Caco-2 (cell line): ENCODE measurements around the gene KRT79. TPM values are rescaled to one million over a fixed set of nuclear protein-coding genes. Genes with fewer than 3 reads are reported as not detected.

Source experiments
- BruUV-seq: library from RNA; stranded (reverse); fragments of 400-500 nt; replicated peaks from 2 replicates; lab custom pipeline; 2021; lab: Mats Ljungman, UMichigan
- CTCF ChIA-PET: fragments of 300-600 bp; sonication (Branson Sonifier 250); formaldehyde crosslinking; loops from one replicate; lab custom pipeline; 2022; ENCODE audit warnings: antibody characterized with exemption; lab: Charles Lee
- POLR2A ChIA-PET: fragments of 300-600 bp; sonication (Branson Sonifier 250); formaldehyde crosslinking; loops from one replicate; lab custom pipeline; 2022; ENCODE audit warnings: antibody characterized with exemption; lab: Charles Lee
- DNase-seq, 2 experiments: peaks; one replicate each; pipeline versions ENCODE4 v3.0.0 to v3.0.0-alpha.2; 2020 to 2022
- H3K27me3 ChIP-seq: replicated peaks from 2 replicates; pipeline ENCODE4 v1.6.0; 2011; ENCODE audit warnings: low read length; ENCODE audit not compliant: control insufficient read depth, insufficient read depth
- H3K36me3 ChIP-seq: 2 replicates; pipeline ENCODE4 v1.5.1; 2011; ENCODE audit warnings: low read length; ENCODE audit not compliant: control insufficient read depth, insufficient read depth
- H3K4me1 ChIP-seq: fragments of 250-450 bp; sonication (Bioruptor Pico); 2 replicates; pipeline ENCODE4 v1.5.1; 2020; ENCODE audit warnings: mild to moderate bottlenecking
- H3K4me3 ChIP-seq: 2 replicates; pipeline ENCODE4 v1.5.1; 2011; ENCODE audit warnings: low read depth, mild to moderate bottlenecking, control low read depth, low read length
- H3K9me3 ChIP-seq: fragments of 250-450 bp; sonication (Bioruptor Pico); 2 replicates; pipeline ENCODE4 v1.5.1; 2020; ENCODE audit warnings: mild to moderate bottlenecking, moderate library complexity
- H3K27ac Mint-ChIP-seq: one replicate; pipeline ENCODE4 v1.8.0; 2022; ENCODE audit warnings: mixed read lengths; ENCODE audit not compliant: unreplicated experiment
- H3K27me3 Mint-ChIP-seq: one replicate; pipeline ENCODE4 v1.8.0; 2022; ENCODE audit warnings: mixed read lengths; ENCODE audit not compliant: insufficient read depth, unreplicated experiment
- H3K36me3 Mint-ChIP-seq: one replicate; pipeline ENCODE4 v1.8.0; 2022; ENCODE audit warnings: mild to moderate bottlenecking, mixed read lengths; ENCODE audit not compliant: insufficient read depth, unreplicated experiment
- H3K4me1 Mint-ChIP-seq: one replicate; pipeline ENCODE4 v1.8.0; 2022; ENCODE audit warnings: low read depth, mixed read lengths; ENCODE audit not compliant: unreplicated experiment
- H3K4me3 Mint-ChIP-seq: one replicate; pipeline ENCODE4 v1.8.0; 2022; ENCODE audit warnings: mild to moderate bottlenecking, moderate library complexity, mixed read lengths; ENCODE audit not compliant: unreplicated experiment
- H3K9me3 Mint-ChIP-seq: one replicate; pipeline ENCODE4 v1.8.0; 2022; ENCODE audit warnings: mixed read lengths; ENCODE audit not compliant: unreplicated experiment
- intact Hi-C: fragments of 100-400 bp; cut with micrococcal nuclease; formaldehyde crosslinking; loops from one replicate; pipeline ENCODE4 v1.10.0; 2022; ENCODE audit not compliant: unreplicated experiment
- total RNA-seq: library from RNA; stranded (reverse); gene quantifications from 2 replicates; pipeline ENCODE4 v1.2.3, GENCODE V29; 2022
- TF ChIP-seq, protein P1 (sequence below), 2 experiments: fragments of 200-600 bp in 1 of 2; IDR thresholded peaks; 1 replicate in 1 of 2; 2 replicates in 1 of 2; pipeline versions ENCODE4 v1.5.1 to v1.8.0; 2011 to 2022; ENCODE audit warnings: antibody characterized with exemption in 1 of 2, control low read depth in 1 of 2, inconsistent platforms in 1 of 2, low read depth in 1 of 2, low read length in 1 of 2, mild to moderate bottlenecking in 1 of 2, moderate library complexity in 1 of 2; ENCODE audit not compliant: insufficient read depth in 1 of 2, severe bottlenecking in 1 of 2, unreplicated experiment in 1 of 2

Gene KRT79
- total RNA-seq, 1 experiment from 2014 or later: not detected

DNA sequence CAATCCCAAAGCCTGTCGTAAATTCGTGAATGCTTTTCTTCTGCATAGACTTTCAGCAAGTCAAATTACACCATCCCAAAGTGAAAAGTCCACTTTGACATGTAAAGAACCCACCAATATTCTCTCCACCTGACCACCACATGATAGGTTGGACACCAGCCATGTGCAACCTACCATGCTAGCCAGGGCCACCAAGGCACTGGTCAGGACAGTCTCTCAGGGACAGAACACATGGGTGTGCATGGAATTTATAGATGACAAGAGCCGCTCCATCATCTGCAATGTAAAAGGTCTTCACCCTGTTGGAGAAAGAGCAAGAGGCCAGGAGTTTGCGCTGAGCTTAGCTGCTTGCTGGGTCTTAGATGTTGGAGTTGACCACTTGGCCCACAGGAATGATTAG, 51.6 kb downstream of the KRT79 start:
- TF ChIP-seq, protein P1, sequence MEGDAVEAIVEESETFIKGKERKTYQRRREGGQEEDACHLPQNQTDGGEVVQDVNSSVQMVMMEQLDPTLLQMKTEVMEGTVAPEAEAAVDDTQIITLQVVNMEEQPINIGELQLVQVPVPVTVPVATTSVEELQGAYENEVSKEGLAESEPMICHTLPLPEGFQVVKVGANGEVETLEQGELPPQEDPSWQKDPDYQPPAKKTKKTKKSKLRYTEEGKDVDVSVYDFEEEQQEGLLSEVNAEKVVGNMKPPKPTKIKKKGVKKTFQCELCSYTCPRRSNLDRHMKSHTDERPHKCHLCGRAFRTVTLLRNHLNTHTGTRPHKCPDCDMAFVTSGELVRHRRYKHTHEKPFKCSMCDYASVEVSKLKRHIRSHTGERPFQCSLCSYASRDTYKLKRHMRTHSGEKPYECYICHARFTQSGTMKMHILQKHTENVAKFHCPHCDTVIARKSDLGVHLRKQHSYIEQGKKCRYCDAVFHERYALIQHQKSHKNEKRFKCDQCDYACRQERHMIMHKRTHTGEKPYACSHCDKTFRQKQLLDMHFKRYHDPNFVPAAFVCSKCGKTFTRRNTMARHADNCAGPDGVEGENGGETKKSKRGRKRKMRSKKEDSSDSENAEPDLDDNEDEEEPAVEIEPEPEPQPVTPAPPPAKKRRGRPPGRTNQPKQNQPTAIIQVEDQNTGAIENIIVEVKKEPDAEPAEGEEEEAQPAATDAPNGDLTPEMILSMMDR (IDR thresholded peaks at IDR 0.05; ENCODE audit: insufficient read depth in 1 of 2, low read depth in 1 of 2, low read length in 1 of 2, severe bottlenecking in 1 of 2, unreplicated experiment in 1 of 2): no peak
- peaks cover 10% of the 10 kb centered on the region for H3K27me3 Mint-ChIP-seq
- Histone ChIP-seq H3K4me3 (no peak overlapping the region), H3K9me3 (no peaks in the 10 kb centered on the region), H3K4me1 (no peaks in the 10 kb centered on the region), H3K36me3 (no peaks in the 10 kb centered on the region), H3K27me3 (no peaks in the 10 kb centered on the region)
- H3K36me3 Mint-ChIP-seq: no peaks in the 10 kb centered on the region
- H3K9me3 Mint-ChIP-seq: peaks cover 9% of the 10 kb centered on the region
- ChIA-PET POLR2A (no interaction called here), CTCF (no interaction called here)
- DNase-seq: no peak
- no peaks in the 10 kb centered on the region for H3K4me1 Mint-ChIP-seq
- BruUV-seq: no TSS peak
- no peak overlapping the region for H3K27ac Mint-ChIP-seq
- intact Hi-C loops: no loop called here
- H3K4me3 Mint-ChIP-seq: no peak overlapping the region

DNA sequence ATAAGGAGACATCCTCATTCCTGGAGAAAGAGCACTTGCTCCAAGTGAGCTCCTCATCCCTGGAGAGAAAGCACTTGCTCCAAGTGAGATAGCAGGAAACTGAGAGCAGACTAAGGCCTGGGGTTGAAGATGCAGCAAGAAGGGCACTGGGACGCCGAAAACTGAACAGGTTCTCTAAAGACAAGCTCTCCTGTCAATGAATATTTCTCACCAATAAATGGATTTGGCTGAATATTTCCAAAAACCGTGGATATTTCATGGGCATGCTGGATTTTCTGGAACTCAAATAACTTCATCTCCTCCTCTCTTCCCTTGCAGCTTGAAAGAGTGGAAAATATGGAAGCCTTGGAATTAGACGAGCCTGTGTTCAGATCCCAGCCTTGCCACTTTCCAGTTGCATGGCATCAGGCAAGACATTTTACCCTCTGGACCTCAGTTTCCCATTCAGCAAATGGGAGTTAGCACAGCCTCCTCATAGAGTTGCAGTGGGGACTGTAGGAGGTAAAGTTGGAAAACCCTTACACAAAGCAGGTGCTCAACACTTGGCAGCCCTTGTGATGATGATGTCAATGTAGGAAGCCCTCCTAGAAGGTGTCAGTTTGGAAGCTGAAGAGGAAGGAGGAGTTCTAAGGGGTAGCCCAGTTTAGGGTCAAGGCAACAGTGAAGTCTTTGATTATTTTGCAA, 52.6 kb downstream of the KRT79 start:
- DNase-seq: no peak
- Histone ChIP-seq H3K4me1 (no peaks in the 10 kb centered on the region), H3K27me3 (no peaks in the 10 kb centered on the region), H3K36me3 (no peaks in the 10 kb centered on the region), H3K9me3 (no peaks in the 10 kb centered on the region), H3K4me3 (no peak overlapping the region)
- ChIA-PET POLR2A (no interaction called here), CTCF (no interaction called here)
- TF ChIP-seq, protein P1 (IDR thresholded peaks at IDR 0.05; ENCODE audit: insufficient read depth in 1 of 2, low read depth in 1 of 2, low read length in 1 of 2, severe bottlenecking in 1 of 2, unreplicated experiment in 1 of 2): no peak
- peaks cover 16% of the 10 kb centered on the region for H3K27me3 Mint-ChIP-seq
- H3K4me3 Mint-ChIP-seq: no peak overlapping the region
- H3K9me3 Mint-ChIP-seq: peaks cover 9% of the 10 kb centered on the region
- no TSS peak for BruUV-seq
- H3K27ac Mint-ChIP-seq: no peak overlapping the region
- H3K4me1 Mint-ChIP-seq: no peaks in the 10 kb centered on the region
- intact Hi-C loops: no loop called here
- no peaks in the 10 kb centered on the region for H3K36me3 Mint-ChIP-seq

DNA sequence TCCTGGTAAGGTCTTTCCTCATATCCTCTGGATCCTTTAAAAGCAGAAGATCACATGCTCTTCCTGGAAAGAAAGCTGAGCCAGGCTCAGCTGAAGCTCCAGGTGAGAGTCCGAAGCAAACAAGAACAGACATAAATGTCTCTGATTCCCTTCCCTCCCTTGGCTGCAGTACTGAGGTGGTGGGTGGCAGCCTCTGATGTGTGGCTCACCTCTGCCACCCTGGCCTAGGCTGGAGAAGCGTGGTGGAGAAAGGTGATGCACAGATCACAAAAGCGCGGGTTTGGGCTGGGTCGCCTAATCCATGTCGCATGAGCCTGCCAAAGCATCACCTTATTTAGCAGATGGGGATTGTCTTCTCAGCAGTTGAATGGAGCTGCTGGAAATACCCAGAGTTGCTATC, 54.2 kb downstream of the KRT79 start:
- DNase-seq: no peak
- Mint-ChIP-seq H3K9me3 (no peaks in the 10 kb centered on the region), H3K36me3 (no peaks in the 10 kb centered on the region), H3K4me3 (no peak overlapping the region), H3K4me1 (no peaks in the 10 kb centered on the region), H3K27ac (no peak overlapping the region), H3K27me3 (peaks cover 9% of the 10 kb centered on the region)
- Histone ChIP-seq H3K36me3 (no peaks in the 10 kb centered on the region), H3K9me3 (no peaks in the 10 kb centered on the region), H3K4me1 (no peaks in the 10 kb centered on the region), H3K4me3 (no peak overlapping the region), H3K27me3 (no peaks in the 10 kb centered on the region)
- BruUV-seq: no TSS peak
- ChIA-PET CTCF (no interaction called here), POLR2A (no interaction called here)
- intact Hi-C loops: no loop called here
- TF ChIP-seq, protein P1 (IDR thresholded peaks at IDR 0.05; ENCODE audit: insufficient read depth in 1 of 2, low read depth in 1 of 2, low read length in 1 of 2, severe bottlenecking in 1 of 2, unreplicated experiment in 1 of 2): no peak
